Stimulated activated CD8-positive, alpha-beta memory T cell treated with anti-CD3 and anti-CD28 coated beads, Interleukin-12 subunit alpha, Interleukin-12 subunit beta, amount 100 ng/mL, for 4 hours (primary cell): ENCODE results near the gene JAKMIP2.
"Not testable (repeated sequence)": the region's sequence is repeated elsewhere in the genome, so short reads cannot be mapped to it uniquely, and the experiment has no call there.

Experiments
- DNase-seq: peaks from one replicate; pipeline ENCODE4 v3.0.0-alpha.2; 2020; ENCODE audit warnings: low read depth

The JAKMIP2 gene

GRCh38 chr5:147648597-147648996 lies 133.9 kb downstream of the JAKMIP2 start:
- DNase-seq, result no peak

- no peak for DNase-seq
Observed at GRCh38 chr5:147645197-147645596, 137.3 kb downstream of the JAKMIP2 start.

GRCh38 chr5:147644460-147644859 lies 138.1 kb downstream of the JAKMIP2 start:
- no peak for DNase-seq

- DNase-seq, result no peak
Observed at GRCh38 chr5:147643142-147643541, 139.4 kb downstream of the JAKMIP2 start.

GRCh38 chr5:147642666-147643065 lies 139.9 kb downstream of the JAKMIP2 start:
- DNase-seq, result no peak

GRCh38 chr5:147639321-147639720 lies 143.2 kb downstream of the JAKMIP2 start:
- DNase-seq, result no peak

- no peak for DNase-seq
Observed at GRCh38 chr5:147636729-147636984, 145.9 kb downstream of the JAKMIP2 start.

- DNase-seq, result no peak
Observed at GRCh38 chr5:147635882-147636728, 146.4 kb downstream of the JAKMIP2 start.

- DNase-seq, result not testable (repeated sequence)
Observed at GRCh38 chr5:147635439-147635838, 147.1 kb downstream of the JAKMIP2 start.

GRCh38 chr5:147633173-147633572 lies 149.4 kb downstream of the JAKMIP2 start:
- no peak for DNase-seq

GRCh38 chr5:147631428-147632003 lies 151.0 kb downstream of the JAKMIP2 start:
- no peak for DNase-seq

GRCh38 chr5:147629196-147629595 lies 153.3 kb downstream of the JAKMIP2 start:
- no peak for DNase-seq

GRCh38 chr5:147628058-147628895 lies 154.3 kb downstream of the JAKMIP2 start:
- DNase-seq, result peak; percentile 11

- no peak for DNase-seq
Observed at GRCh38 chr5:147626464-147626863, 156.1 kb downstream of the JAKMIP2 start.

GRCh38 chr5:147621016-147621415 lies 161.5 kb downstream of the JAKMIP2 start:
- DNase-seq, result no peak

GRCh38 chr5:147619281-147619878 lies 163.1 kb downstream of the JAKMIP2 start:
- DNase-seq, result no peak

- DNase-seq, result no peak
Observed at GRCh38 chr5:147617711-147618350, 164.7 kb downstream of the JAKMIP2 start.

- no peak for DNase-seq
Observed at GRCh38 chr5:147617191-147617606, 165.3 kb downstream of the JAKMIP2 start.

GRCh38 chr5:147616421-147616820 lies 166.1 kb downstream of the JAKMIP2 start:
- DNase-seq, result no peak

- no peak for DNase-seq
Observed at GRCh38 chr5:147613359-147613758, 169.2 kb downstream of the JAKMIP2 start.

GRCh38 chr5:147611483-147611882 lies 171.0 kb downstream of the JAKMIP2 start:
- DNase-seq, result no peak

- DNase-seq, result no peak
Observed at GRCh38 chr5:147610798-147611197, 171.7 kb downstream of the JAKMIP2 start.
